H1 (cell line): ENCODE measurements around the gene RAET1L. TPM values are rescaled to one million over a fixed set of nuclear protein-coding genes. Genes with fewer than 3 reads are reported as not detected.

Experiments used
- CTCF ChIA-PET: fragments of 300-600 bp; sonication (Branson Sonifier 250); formaldehyde crosslinking; loops from one replicate; lab custom pipeline; 2021; ENCODE audit not compliant: partially characterized antibody; lab: Charles Lee
- POLR2A ChIA-PET: fragments of 300-600 bp; sonication (Branson Sonifier 250); formaldehyde crosslinking; loops from one replicate; lab custom pipeline; 2021; ENCODE audit warnings: inconsistent platforms; ENCODE audit not compliant: partially characterized antibody; lab: Charles Lee
- DNase-seq, 2 experiments: peaks; one replicate each; pipeline versions ENCODE4 v3.0.0 to v3.0.0-alpha.2; 2010 to 2022; ENCODE audit warnings: low spot score in 2 of 2, low read depth in 1 of 2, mixed read lengths in 1 of 2
- FAIRE-seq: peaks from 2 replicates; lab custom pipeline; 2011; peaks lifted over from hg19 to GRCh38; lab: Jason Lieb, UNC
- H2AFZ ChIP-seq: 2 replicates; pipeline ENCODE4 v1.8.1; 2012; ENCODE audit warnings: low read length, inconsistent platforms
- H2AK5ac ChIP-seq: 2 replicates; pipeline ENCODE4 v1.6.1; 2013; ENCODE audit warnings: low read depth, low read length
- H2BK120ac ChIP-seq: replicated peaks from 2 replicates; pipeline ENCODE3; 2013; ENCODE audit warnings: low read depth, low read length, inconsistent platforms
- H2BK12ac ChIP-seq: 2 replicates; pipeline ENCODE4 v1.6.1; 2013; ENCODE audit warnings: low read depth, low read length
- H2BK15ac ChIP-seq: 2 replicates; pipeline ENCODE4 v1.6.1; 2013; ENCODE audit warnings: low read length
- H2BK20ac ChIP-seq: 2 replicates; pipeline ENCODE4 v1.6.1; 2013; ENCODE audit warnings: low read length
- H2BK5ac ChIP-seq: 2 replicates; pipeline ENCODE4 v1.6.1; 2013; ENCODE audit warnings: low read depth, low read length
- H3K14ac ChIP-seq: 2 replicates; pipeline ENCODE4 v1.6.1; 2013; ENCODE audit warnings: inconsistent platforms; ENCODE audit not compliant: insufficient read length
- H3K18ac ChIP-seq: 2 replicates; pipeline ENCODE4 v1.6.1; 2013; ENCODE audit warnings: low read length; ENCODE audit errors: extremely low read depth
- H3K23ac ChIP-seq: 2 replicates; pipeline ENCODE4 v1.6.1; 2013; ENCODE audit warnings: inconsistent platforms; ENCODE audit not compliant: insufficient read length
- H3K23me2 ChIP-seq: 2 replicates; pipeline ENCODE4 v1.6.1; 2013; ENCODE audit warnings: low read depth, low read length
- H3K27ac ChIP-seq: 2 replicates; pipeline ENCODE4 v1.6.1; 2011; ENCODE audit warnings: low read depth, low read length, inconsistent platforms
- H3K27me3 ChIP-seq, 4 experiments: replicated peaks in 1 of 4; 1 replicate in 1 of 4; 2 replicates in 3 of 4; pipeline versions ENCODE4 v1.6.1 to v1.8.1; 2011 to 2013; ENCODE audit warnings: low read length in 3 of 4, mild to moderate bottlenecking in 3 of 4, inconsistent platforms in 2 of 4, mixed read lengths in 2 of 4, moderate library complexity in 1 of 4; ENCODE audit not compliant: control insufficient read depth in 3 of 4, insufficient read depth in 3 of 4; ENCODE audit errors: extremely low read depth in 1 of 4
- H3K36me3 ChIP-seq, 4 experiments: 2 replicates each; pipeline versions ENCODE4 v1.6.1 to v1.8.1; 2011 to 2013; ENCODE audit warnings: mild to moderate bottlenecking in 4 of 4, low read length in 3 of 4, moderate library complexity in 2 of 4, control low read depth in 1 of 4, inconsistent platforms in 1 of 4; ENCODE audit not compliant: insufficient read depth in 4 of 4, control insufficient read depth in 2 of 4
- H3K4ac ChIP-seq: replicated peaks from 2 replicates; pipeline ENCODE3; 2013; ENCODE audit warnings: low read length, low read depth, mixed read lengths, inconsistent platforms; ENCODE audit not compliant: insufficient read length
- H3K4me1 ChIP-seq, 4 experiments: replicated peaks in 1 of 4; 1 replicate in 1 of 4; 2 replicates in 3 of 4; pipeline versions ENCODE4 v1.6.1 to v1.8.1; 2011 to 2013; ENCODE audit warnings: low read length in 3 of 4, inconsistent platforms in 2 of 4, mixed read lengths in 1 of 4; ENCODE audit not compliant: insufficient read depth in 4 of 4, control insufficient read depth in 3 of 4
- H3K4me2 ChIP-seq, 2 experiments: 2 replicates each; pipeline versions ENCODE4 v1.6.1 to v1.8.1; 2011 to 2013; ENCODE audit warnings: low read depth in 2 of 2, low read length in 2 of 2, control low read depth in 1 of 2, inconsistent platforms in 1 of 2, mild to moderate bottlenecking in 1 of 2; ENCODE audit not compliant: insufficient read depth in 1 of 2
- H3K4me3 ChIP-seq, 4 experiments: fragments of 200-600, 300-600 bp in 1 of 4; sonication (generic), shearing (Covaris generic), sonication (Bioruptor Twin) in 1 of 4; 2 replicates each; pipeline versions ENCODE4 v1.5.1 to v1.8.1; 2011 to 2016; ENCODE audit warnings: low read length in 4 of 4, low read depth in 3 of 4, control low read depth in 2 of 4, inconsistent platforms in 2 of 4, mild to moderate bottlenecking in 2 of 4, mixed read lengths in 1 of 4, moderate library complexity in 1 of 4; ENCODE audit not compliant: insufficient read depth in 2 of 4; ENCODE audit errors: extremely low read depth in 1 of 4
- H3K56ac ChIP-seq: replicated peaks from 2 replicates; pipeline ENCODE3; 2013; ENCODE audit warnings: low read depth, mild to moderate bottlenecking, mixed read lengths, low read length, inconsistent platforms; ENCODE audit not compliant: insufficient read length
- H3K79me1 ChIP-seq: 2 replicates; pipeline ENCODE4 v1.6.1; 2013; ENCODE audit warnings: low read depth, low read length, control low read depth
- H3K79me2 ChIP-seq, 2 experiments: 2 replicates each; pipeline versions ENCODE4 v1.6.1 to v1.8.1; 2012 to 2013; ENCODE audit warnings: low read length in 2 of 2, mild to moderate bottlenecking in 2 of 2, inconsistent platforms in 1 of 2; ENCODE audit not compliant: insufficient read depth in 2 of 2, control insufficient read depth in 1 of 2
- H3K9ac ChIP-seq, 4 experiments: replicated peaks in 1 of 4; 1 replicate in 1 of 4; 2 replicates in 3 of 4; pipeline versions ENCODE4 v1.6.1 to v1.8.1; 2011 to 2013; ENCODE audit warnings: low read depth in 3 of 4, low read length in 3 of 4, control low read depth in 2 of 4, mild to moderate bottlenecking in 2 of 4, moderate library complexity in 2 of 4, inconsistent platforms in 1 of 4; ENCODE audit errors: extremely low read depth in 1 of 4
- H3K9me3 ChIP-seq, 2 experiments: 2 replicates each; pipeline versions ENCODE4 v1.6.1 to v1.8.1; 2012 to 2013; ENCODE audit warnings: mild to moderate bottlenecking in 2 of 2, moderate library complexity in 2 of 2, control low read depth in 1 of 2, inconsistent platforms in 1 of 2, low read depth in 1 of 2, low read length in 1 of 2, mixed read lengths in 1 of 2; ENCODE audit not compliant: insufficient read depth in 2 of 2
- H4K20me1 ChIP-seq, 2 experiments: replicated peaks in 1 of 2; 2 replicates each; pipeline versions ENCODE3 to v1.8.1; 2011 to 2013; ENCODE audit warnings: inconsistent platforms in 2 of 2, low read length in 2 of 2, mild to moderate bottlenecking in 1 of 2; ENCODE audit not compliant: insufficient read depth in 2 of 2, control insufficient read depth in 1 of 2
- H4K5ac ChIP-seq: 2 replicates; pipeline ENCODE4 v1.6.1; 2013; ENCODE audit warnings: low read length, low read depth, mixed read lengths, inconsistent platforms; ENCODE audit not compliant: insufficient read length
- H4K8ac ChIP-seq: 2 replicates; pipeline ENCODE4 v1.8.0; 2013; ENCODE audit warnings: mild to moderate bottlenecking, moderate library complexity, low read length, inconsistent platforms; ENCODE audit not compliant: insufficient read depth; ENCODE audit errors: extremely low read depth
- H4K91ac ChIP-seq: replicated peaks from 2 replicates; pipeline ENCODE3; 2013; ENCODE audit warnings: low read length, mixed read lengths, inconsistent platforms; ENCODE audit not compliant: insufficient read length
- ASH2L ChIP-seq: fragments of 200-600, 300-600 bp; sonication (generic); IDR thresholded peaks from one replicate; pipeline ENCODE4 v1.7.1; 2017; ENCODE audit warnings: low read length
- BACH1 ChIP-seq: IDR thresholded peaks from 2 replicates; pipeline ENCODE4 v1.6.1; 2012; ENCODE audit warnings: low read length, improper control_type of control experiment
- CTBP2 ChIP-seq: IDR thresholded peaks from 2 replicates; pipeline ENCODE4 v1.7.0; 2011; ENCODE audit warnings: borderline replicate concordance, mild to moderate bottlenecking, moderate library complexity, mixed read lengths, low read length; ENCODE audit not compliant: insufficient read depth, insufficient read length
- EZH2 ChIP-seq: fragments of 200-600 bp; sonication (generic); IDR thresholded peaks from 2 replicates; pipeline ENCODE4 v1.7.1; 2012; ENCODE audit warnings: low read depth, mild to moderate bottlenecking, moderate library complexity, low read length, inconsistent platforms; ENCODE audit not compliant: severe bottlenecking
- JUND ChIP-seq: IDR thresholded peaks from 2 replicates; pipeline ENCODE4 v1.6.1; 2011; ENCODE audit warnings: mild to moderate bottlenecking, improper control_type of control experiment, low read length
- NANOG ChIP-seq: IDR thresholded peaks from 2 replicates; pipeline ENCODE4 v1.6.1; 2011; ENCODE audit warnings: low read length, low read depth, mild to moderate bottlenecking, inconsistent platforms; ENCODE audit not compliant: insufficient read depth, poor library complexity, severe bottlenecking
- NRF1 ChIP-seq: IDR thresholded peaks from 2 replicates; pipeline ENCODE4 v1.6.1; 2011; ENCODE audit warnings: mild to moderate bottlenecking, low read depth, low read length, improper control_type of control experiment
- WGBS, 2 experiments: shearing (Covaris generic) in 1 of 2; methylation state at CpG; one replicate each; pipeline versions ENCODE4 v1.1.6 to v1.1.7; 2013 to 2015; ENCODE audit warnings: low lambda C conversion rate in 2 of 2, mixed read lengths in 2 of 2, inconsistent platforms in 1 of 2, low coverage in 1 of 2, missing lambda C conversion rate in 1 of 2; ENCODE audit not compliant: insufficient replicate concordance in 2 of 2, insufficient coverage in 1 of 2, insufficient read length in 1 of 2; ENCODE audit errors: extremely low coverage in 1 of 2, missing lambda C conversion rate in 1 of 2; 5-methylcytosine and 5-hydroxymethylcytosine counted together
- polyA plus RNA-seq, 7 experiments: library from polyadenylated mRNA; depleted of rRNA in 3 of 7; stranded (reverse) in 5 of 7; unstranded in 2 of 7; fragments of >200 nt in 5 of 7; fragments of 200-250 nt in 2 of 7; gene quantifications; 1 replicate in 5 of 7; 2 replicates in 1 of 7; 4 replicates in 1 of 7; pipeline versions ENCODE4 v1.2.1 to v1.2.3, GENCODE V29; 2011 to 2013; ENCODE audit warnings: missing spikeins in 2 of 7, mixed read lengths in 2 of 7
- total RNA-seq: library from RNA; stranded (reverse); fragmentation: NEBNext Ultra II Directional; extraction: Animal tissue kit (Norgen Biotek cat#: 25700); gene quantifications from 2 replicates; pipeline ENCODE4 v1.2.1, GENCODE V29; 2021

RAET1L gene
- total and polyA plus RNA-seq, 2 of the 8 experiments (the other 6 are each of a cell fraction or from before 2014, with no cell fraction given), result not detected

GRCh38 chr6:150063640-150064039, 38.3 kb upstream of the RAET1L start:
- Histone ChIP-seq H3K4me1 (no peaks in the 10 kb centered on the region; a peak in 1 of 7 replicates), H3K79me2 (no peaks in the 10 kb centered on the region), H3K18ac (no peak overlapping the region), H2BK15ac (no peak overlapping the region), H4K8ac (no peak overlapping the region), H2BK12ac (no peak overlapping the region), H3K56ac (no peak overlapping the region), H2AK5ac (no peak overlapping the region), H2BK120ac (no peak overlapping the region), H3K9me3 (no peaks in the 10 kb centered on the region), H2BK5ac (no peak overlapping the region), H2BK20ac (no peak overlapping the region), H2AFZ (no peak overlapping the region), H3K27ac (no peak overlapping the region), H4K91ac (no peak overlapping the region), H3K36me3 (no peaks in the 10 kb centered on the region), H3K23me2 (peaks cover 3% of the 10 kb centered on the region; the same call in 1 of the 2 replicates), H3K4ac (no peak overlapping the region), H3K79me1 (no peaks in the 10 kb centered on the region), H3K9ac (no peak overlapping the region), H4K5ac (no peak overlapping the region), H3K23ac (no peak overlapping the region), H3K4me2 (no peak overlapping the region), H3K14ac (no peak overlapping the region), H4K20me1 (peaks cover 0 to 4% of the 10 kb centered on the region in 2 experiments), H3K4me3 (no peak overlapping the region), H3K27me3 (peaks cover 0 to 16% (median 8%) of the 10 kb centered on the region in 4 experiments; a peak in 4 of 7 replicates)
- no peak for FAIRE-seq
- DNase-seq, result no peak
- 88% methylated on average over 6 of the region's 6 CpGs; no CpG with 5 or more reads in 1 of the 2 experiments for WGBS, 2 experiments
- POLR2A ChIA-PET, result no interaction called here
- CTCF ChIA-PET, result no interaction called here
- TF ChIP-seq NANOG, result no peak
- TF ChIP-seq JUND, result no peak
- no peak for TF ChIP-seq EZH2
- TF ChIP-seq NRF1, result no peak
- TF ChIP-seq CTBP2, result no peak
- TF ChIP-seq ASH2L, result no peak
- no peak for TF ChIP-seq BACH1
